Measurements from ENCODE around the gene CD163L1. TPM values are rescaled to one million over a fixed set of nuclear protein-coding genes. Genes with fewer than 3 reads are reported as not detected.
"Not testable (repeated sequence)": the region's sequence is repeated elsewhere in the genome, so short reads cannot be mapped to it uniquely, and the experiment has no call there.

The CD163L1 gene
- total RNA-seq, 1 experiment from 2014 or later: 0.11 TPM

DNA sequence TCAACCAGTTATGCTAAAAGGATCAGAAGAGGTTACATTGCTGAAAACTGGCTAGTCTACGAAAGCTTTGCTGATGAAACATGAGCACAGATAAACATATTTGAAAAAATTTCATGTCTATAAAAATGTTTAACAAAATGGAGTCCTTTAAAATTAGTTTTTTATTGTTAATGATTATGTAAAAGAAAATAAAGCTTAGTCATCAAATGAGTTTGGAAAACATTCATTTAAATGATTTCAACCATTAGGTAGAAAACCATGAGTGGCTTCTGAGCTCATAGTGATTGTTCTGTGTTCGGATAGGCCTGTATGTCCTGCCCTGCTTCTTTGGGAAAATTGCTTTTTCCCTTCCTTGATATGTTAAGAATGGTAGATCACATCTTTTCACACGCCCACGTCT lies 584 bp upstream of the CD163L1 start:
- Histone ChIP-seq H3K4me3 (ENCODE audit: low read depth, low read length) (no peak overlapping the region), H3K4me1 (no peaks in the 10 kb centered on the region), H3K36me3 (ENCODE audit: control insufficient read depth, insufficient read depth, low read length) (no peaks in the 10 kb centered on the region), H3K9me3 (peaks cover 4% of the 10 kb centered on the region; the same call in 1 of the 2 replicates), H3K27me3 (replicated peaks; ENCODE audit: control insufficient read depth, insufficient read depth, low read length) (no peaks in the 10 kb centered on the region)
- peaks cover 9% of the 10 kb centered on the region for H3K27me3 Mint-ChIP-seq (ENCODE audit: insufficient read depth, unreplicated experiment)
- CTCF ChIA-PET: interaction anchor here (0.6 kb wide), 1 partner anchor 351 kb away, joined by 10 read pairs; no protein-coding TSS in a partner anchor
- H3K36me3 Mint-ChIP-seq (ENCODE audit: insufficient read depth, unreplicated experiment): peaks cover 6% of the 10 kb centered on the region
- no peak overlapping the region for H3K4me3 Mint-ChIP-seq (ENCODE audit: unreplicated experiment)
- no peak overlapping the region for H3K27ac Mint-ChIP-seq (ENCODE audit: unreplicated experiment)
- DNase-seq: no peak
- POLR2A ChIA-PET: no interaction called here
- peaks cover 3% of the 10 kb centered on the region for H3K9me3 Mint-ChIP-seq (ENCODE audit: unreplicated experiment)
- TF ChIP-seq, protein P1, sequence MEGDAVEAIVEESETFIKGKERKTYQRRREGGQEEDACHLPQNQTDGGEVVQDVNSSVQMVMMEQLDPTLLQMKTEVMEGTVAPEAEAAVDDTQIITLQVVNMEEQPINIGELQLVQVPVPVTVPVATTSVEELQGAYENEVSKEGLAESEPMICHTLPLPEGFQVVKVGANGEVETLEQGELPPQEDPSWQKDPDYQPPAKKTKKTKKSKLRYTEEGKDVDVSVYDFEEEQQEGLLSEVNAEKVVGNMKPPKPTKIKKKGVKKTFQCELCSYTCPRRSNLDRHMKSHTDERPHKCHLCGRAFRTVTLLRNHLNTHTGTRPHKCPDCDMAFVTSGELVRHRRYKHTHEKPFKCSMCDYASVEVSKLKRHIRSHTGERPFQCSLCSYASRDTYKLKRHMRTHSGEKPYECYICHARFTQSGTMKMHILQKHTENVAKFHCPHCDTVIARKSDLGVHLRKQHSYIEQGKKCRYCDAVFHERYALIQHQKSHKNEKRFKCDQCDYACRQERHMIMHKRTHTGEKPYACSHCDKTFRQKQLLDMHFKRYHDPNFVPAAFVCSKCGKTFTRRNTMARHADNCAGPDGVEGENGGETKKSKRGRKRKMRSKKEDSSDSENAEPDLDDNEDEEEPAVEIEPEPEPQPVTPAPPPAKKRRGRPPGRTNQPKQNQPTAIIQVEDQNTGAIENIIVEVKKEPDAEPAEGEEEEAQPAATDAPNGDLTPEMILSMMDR (IDR thresholded peaks at IDR 0.05; ENCODE audit: insufficient read depth in 1 of 2, low read depth in 1 of 2, low read length in 1 of 2, severe bottlenecking in 1 of 2, unreplicated experiment in 1 of 2): no peak
- H3K4me1 Mint-ChIP-seq (ENCODE audit: low read depth, unreplicated experiment): peaks cover 4% of the 10 kb centered on the region
- no TSS peak for BruUV-seq (replicated peaks)
- intact Hi-C loops (cut with micrococcal nuclease; ENCODE audit: unreplicated experiment): no loop called here

DNA sequence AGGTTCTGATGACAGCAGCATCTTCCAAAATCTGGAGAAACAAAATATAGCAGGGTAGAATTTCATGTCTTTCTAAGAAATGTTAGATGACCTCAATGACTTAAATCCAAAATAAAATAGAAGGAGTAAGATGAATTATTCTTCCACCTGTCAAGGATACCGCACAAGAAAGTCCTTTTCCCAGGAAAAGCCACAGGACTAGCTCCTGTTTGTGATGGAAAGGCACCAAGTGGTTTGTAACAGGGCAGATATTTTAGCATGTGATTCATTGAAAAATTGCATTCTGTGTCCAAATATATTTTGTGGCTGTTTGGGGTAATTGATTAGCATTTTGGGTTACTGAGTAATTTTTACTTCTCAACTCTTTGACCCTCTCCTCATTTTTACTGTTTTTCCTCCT lies 2.7 kb downstream of the CD163L1 start:
- ChIA-PET CTCF (no interaction called here), POLR2A (no interaction called here)
- no TSS peak for BruUV-seq (replicated peaks)
- TF ChIP-seq, protein P1 (IDR thresholded peaks at IDR 0.05; ENCODE audit: insufficient read depth in 1 of 2, low read depth in 1 of 2, low read length in 1 of 2, severe bottlenecking in 1 of 2, unreplicated experiment in 1 of 2): no peak
- DNase-seq: no peak
- no peak overlapping the region for H3K4me3 ChIP-seq (ENCODE audit: low read depth, low read length)
- peaks cover 14% of the 10 kb centered on the region for H3K4me1 Mint-ChIP-seq (ENCODE audit: low read depth, unreplicated experiment)
- peaks cover 4% of the 10 kb centered on the region; the same call in 1 of the 2 replicates for H3K9me3 ChIP-seq
- peak overlapping the region; percentile 40 for H3K4me3 Mint-ChIP-seq (ENCODE audit: unreplicated experiment)
- peaks cover 6% of the 10 kb centered on the region for H3K36me3 Mint-ChIP-seq (ENCODE audit: insufficient read depth, unreplicated experiment)
- H3K27me3 Mint-ChIP-seq (ENCODE audit: insufficient read depth, unreplicated experiment): peaks cover 14% of the 10 kb centered on the region
- intact Hi-C loops (cut with micrococcal nuclease; ENCODE audit: unreplicated experiment): no loop called here
- H3K27me3 ChIP-seq (replicated peaks; ENCODE audit: control insufficient read depth, insufficient read depth, low read length): no peaks in the 10 kb centered on the region
- H3K27ac Mint-ChIP-seq (ENCODE audit: unreplicated experiment): no peak overlapping the region
- no peaks in the 10 kb centered on the region for H3K4me1 ChIP-seq
- H3K36me3 ChIP-seq (ENCODE audit: control insufficient read depth, insufficient read depth, low read length): no peaks in the 10 kb centered on the region
- H3K9me3 Mint-ChIP-seq (ENCODE audit: unreplicated experiment): peaks cover 11% of the 10 kb centered on the region

DNA sequence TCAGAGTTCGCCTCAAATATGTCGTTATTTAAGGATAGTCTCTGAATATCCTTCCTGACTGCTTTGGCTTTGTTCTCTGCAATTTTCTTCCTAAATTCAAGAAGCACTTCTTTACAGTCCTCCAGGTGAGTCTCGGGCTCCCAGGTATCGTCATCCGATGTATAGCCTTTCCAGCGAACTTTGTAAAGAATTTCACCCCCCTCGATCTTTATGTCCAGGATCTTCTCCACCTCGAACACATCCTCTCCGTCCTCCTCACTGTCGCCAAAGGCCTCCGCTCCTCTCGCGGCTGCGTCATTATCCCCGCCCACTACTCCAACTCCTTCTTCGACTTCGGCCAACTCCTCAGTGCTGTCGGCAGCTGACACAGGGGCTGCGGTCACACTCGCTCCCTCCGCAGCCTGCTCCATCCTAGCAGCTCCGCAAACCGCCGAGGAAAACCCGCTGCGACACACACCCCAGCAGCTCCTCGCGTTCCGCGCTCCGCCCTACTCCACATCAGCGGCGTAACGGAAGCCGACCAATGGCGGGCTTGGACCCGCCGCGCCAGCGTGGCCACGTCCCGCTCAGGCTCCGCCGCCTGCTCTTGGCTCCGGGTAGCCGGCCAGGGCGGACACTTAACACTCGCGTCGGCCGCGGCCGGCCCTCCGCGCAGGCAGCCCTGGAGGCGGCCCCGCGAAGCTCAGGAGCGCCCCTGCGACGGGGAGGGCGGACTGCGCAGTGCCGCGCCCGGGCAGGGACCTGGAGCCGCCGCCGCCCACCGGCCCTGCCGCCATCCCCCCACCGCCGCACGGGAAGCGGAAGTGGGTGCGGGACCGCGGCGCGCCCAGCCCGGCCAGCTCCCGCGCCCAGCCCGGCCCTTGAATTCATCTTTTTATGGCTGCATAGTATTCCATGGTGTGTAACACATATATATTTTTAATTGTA lies 4.1 kb downstream of the CD163L1 start:
- TSS peak; percentile 87 for BruUV-seq (replicated peaks)
- H3K27me3 Mint-ChIP-seq (ENCODE audit: insufficient read depth, unreplicated experiment): peaks cover 14% of the 10 kb centered on the region
- H3K27ac Mint-ChIP-seq (ENCODE audit: unreplicated experiment): peak overlapping the region; percentile 51
- intact Hi-C loops (cut with micrococcal nuclease; ENCODE audit: unreplicated experiment): loop anchor here (1.0 kb wide), 1 partner anchor 66 kb away; no protein-coding TSS in a partner anchor
- H3K36me3 Mint-ChIP-seq (ENCODE audit: insufficient read depth, unreplicated experiment): peaks cover 6% of the 10 kb centered on the region
- Histone ChIP-seq H3K9me3 (peaks cover 4% of the 10 kb centered on the region; the same call in 1 of the 2 replicates), H3K27me3 (replicated peaks; ENCODE audit: control insufficient read depth, insufficient read depth, low read length) (no peaks in the 10 kb centered on the region), H3K4me3 (ENCODE audit: low read depth, low read length) (peak overlapping the region; percentile 66), H3K4me1 (no peaks in the 10 kb centered on the region), H3K36me3 (ENCODE audit: control insufficient read depth, insufficient read depth, low read length) (no peaks in the 10 kb centered on the region)
- POLR2A ChIA-PET: interaction anchor here (0.5 to 0.7 kb wide), 14 partner anchors 10 to 610 kb away, joined by 3 to 7 read pairs (median 4); no protein-coding TSS in a partner anchor
- TF ChIP-seq, protein P1 (IDR thresholded peaks at IDR 0.05; ENCODE audit: insufficient read depth in 1 of 2, low read depth in 1 of 2, low read length in 1 of 2, severe bottlenecking in 1 of 2, unreplicated experiment in 1 of 2): peak in 1 of 2 experiments; percentile 23
- H3K4me3 Mint-ChIP-seq (ENCODE audit: unreplicated experiment): peak overlapping the region; percentile 76
- CTCF ChIA-PET: interaction anchor here (0.6 to 0.7 kb wide), 3 partner anchors 86 to 278 kb away, joined by 3 read pairs; no protein-coding TSS in a partner anchor
- H3K4me1 Mint-ChIP-seq (ENCODE audit: low read depth, unreplicated experiment): peaks cover 14% of the 10 kb centered on the region
- H3K9me3 Mint-ChIP-seq (ENCODE audit: unreplicated experiment): peaks cover 11% of the 10 kb centered on the region
- peak; percentile 90 to 92 for DNase-seq

DNA sequence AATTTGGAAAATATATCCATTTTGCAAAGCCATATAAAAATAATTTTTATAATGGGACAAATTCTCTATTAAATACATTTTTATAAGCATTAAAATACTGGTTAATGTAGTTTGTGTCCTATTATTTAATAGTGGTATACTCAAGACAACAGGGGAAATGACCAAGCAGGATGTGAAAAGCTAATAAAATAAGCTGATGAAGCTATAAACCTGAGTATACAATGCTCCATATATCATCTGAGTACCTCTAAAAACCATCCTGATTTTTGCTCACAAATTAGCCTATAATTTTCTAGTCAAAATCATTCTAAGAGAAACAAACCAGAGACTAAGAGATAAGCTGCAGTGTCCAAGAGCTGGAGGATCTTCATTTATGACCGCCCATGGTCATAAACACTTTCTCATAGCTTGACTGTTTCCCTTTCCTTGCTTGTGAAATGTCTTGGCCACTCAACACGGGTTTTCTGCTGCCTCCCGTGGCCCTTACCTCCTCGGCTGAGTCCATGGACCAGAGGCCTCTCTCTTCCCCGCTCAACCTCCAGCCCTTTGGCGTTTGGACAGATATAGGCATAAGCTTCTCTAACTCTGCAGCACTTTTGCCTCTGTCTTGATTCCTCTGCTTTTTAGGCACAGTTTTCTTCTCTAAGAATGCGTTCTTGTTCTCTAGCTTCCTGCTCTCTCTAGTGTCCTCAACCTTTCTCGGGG lies 5.5 kb downstream of the CD163L1 start:
- H3K9me3 Mint-ChIP-seq (ENCODE audit: unreplicated experiment): peaks cover 11% of the 10 kb centered on the region
- H3K36me3 ChIP-seq (ENCODE audit: control insufficient read depth, insufficient read depth, low read length); H3K27me3 ChIP-seq (replicated peaks; ENCODE audit: control insufficient read depth, insufficient read depth, low read length); H3K27me3 Mint-ChIP-seq (ENCODE audit: insufficient read depth, unreplicated experiment); intact Hi-C loops (cut with micrococcal nuclease; ENCODE audit: unreplicated experiment); BruUV-seq (replicated peaks); H3K4me1 ChIP-seq; H3K4me3 ChIP-seq (ENCODE audit: low read depth, low read length); H3K36me3 Mint-ChIP-seq (ENCODE audit: insufficient read depth, unreplicated experiment); POLR2A ChIA-PET; H3K27ac Mint-ChIP-seq (ENCODE audit: unreplicated experiment); H3K9me3 ChIP-seq: not testable (repeated sequence)
- peak overlapping the region; percentile 76 for H3K4me3 Mint-ChIP-seq (ENCODE audit: unreplicated experiment)
- CTCF ChIA-PET: interaction anchor here (1.1 kb wide), 1 partner anchor 110 kb away, joined by 3 read pairs; no protein-coding TSS in a partner anchor
- peak in 1 of 2 experiments; percentile 7 for DNase-seq
- peaks cover 14% of the 10 kb centered on the region for H3K4me1 Mint-ChIP-seq (ENCODE audit: low read depth, unreplicated experiment)

All from Caco-2 (cell line).